H1 (cell line): ENCODE data around the gene F2RL2. TPM values are rescaled to one million over a fixed set of nuclear protein-coding genes. Genes with fewer than 3 reads are reported as not detected.

Experiments
- CTCF ChIA-PET: fragments of 300-600 bp; sonication (Branson Sonifier 250); formaldehyde crosslinking; loops from one replicate; lab custom pipeline; 2021; ENCODE audit not compliant: partially characterized antibody; lab: Charles Lee
- POLR2A ChIA-PET: fragments of 300-600 bp; sonication (Branson Sonifier 250); formaldehyde crosslinking; loops from one replicate; lab custom pipeline; 2021; ENCODE audit warnings: inconsistent platforms; ENCODE audit not compliant: partially characterized antibody; lab: Charles Lee
- DNase-seq, 2 experiments: peaks; one replicate each; pipeline versions ENCODE4 v3.0.0 to v3.0.0-alpha.2; 2010 to 2022; ENCODE audit warnings: low spot score in 2 of 2, low read depth in 1 of 2, mixed read lengths in 1 of 2
- FAIRE-seq: peaks from 2 replicates; lab custom pipeline; 2011; peaks lifted over from hg19 to GRCh38; lab: Jason Lieb, UNC
- H2AFZ ChIP-seq: 2 replicates; pipeline ENCODE4 v1.8.1; 2012; ENCODE audit warnings: low read length, inconsistent platforms
- H2AK5ac ChIP-seq: 2 replicates; pipeline ENCODE4 v1.6.1; 2013; ENCODE audit warnings: low read depth, low read length
- H2BK120ac ChIP-seq: replicated peaks from 2 replicates; pipeline ENCODE3; 2013; ENCODE audit warnings: low read depth, low read length, inconsistent platforms
- H2BK12ac ChIP-seq: 2 replicates; pipeline ENCODE4 v1.6.1; 2013; ENCODE audit warnings: low read depth, low read length
- H2BK15ac ChIP-seq: 2 replicates; pipeline ENCODE4 v1.6.1; 2013; ENCODE audit warnings: low read length
- H2BK20ac ChIP-seq: 2 replicates; pipeline ENCODE4 v1.6.1; 2013; ENCODE audit warnings: low read length
- H2BK5ac ChIP-seq: 2 replicates; pipeline ENCODE4 v1.6.1; 2013; ENCODE audit warnings: low read depth, low read length
- H3K14ac ChIP-seq: 2 replicates; pipeline ENCODE4 v1.6.1; 2013; ENCODE audit warnings: inconsistent platforms; ENCODE audit not compliant: insufficient read length
- H3K18ac ChIP-seq: 2 replicates; pipeline ENCODE4 v1.6.1; 2013; ENCODE audit warnings: low read length; ENCODE audit errors: extremely low read depth
- H3K23ac ChIP-seq: 2 replicates; pipeline ENCODE4 v1.6.1; 2013; ENCODE audit warnings: inconsistent platforms; ENCODE audit not compliant: insufficient read length
- H3K23me2 ChIP-seq: 2 replicates; pipeline ENCODE4 v1.6.1; 2013; ENCODE audit warnings: low read depth, low read length
- H3K27ac ChIP-seq: 2 replicates; pipeline ENCODE4 v1.6.1; 2011; ENCODE audit warnings: low read depth, low read length, inconsistent platforms
- H3K27me3 ChIP-seq, 4 experiments: replicated peaks in 1 of 4; 1 replicate in 1 of 4; 2 replicates in 3 of 4; pipeline versions ENCODE4 v1.6.1 to v1.8.1; 2011 to 2013; ENCODE audit warnings: low read length in 3 of 4, mild to moderate bottlenecking in 3 of 4, inconsistent platforms in 2 of 4, mixed read lengths in 2 of 4, moderate library complexity in 1 of 4; ENCODE audit not compliant: control insufficient read depth in 3 of 4, insufficient read depth in 3 of 4; ENCODE audit errors: extremely low read depth in 1 of 4
- H3K36me3 ChIP-seq, 4 experiments: 2 replicates each; pipeline versions ENCODE4 v1.6.1 to v1.8.1; 2011 to 2013; ENCODE audit warnings: mild to moderate bottlenecking in 4 of 4, low read length in 3 of 4, moderate library complexity in 2 of 4, control low read depth in 1 of 4, inconsistent platforms in 1 of 4; ENCODE audit not compliant: insufficient read depth in 4 of 4, control insufficient read depth in 2 of 4
- H3K4ac ChIP-seq: replicated peaks from 2 replicates; pipeline ENCODE3; 2013; ENCODE audit warnings: low read length, low read depth, mixed read lengths, inconsistent platforms; ENCODE audit not compliant: insufficient read length
- H3K4me1 ChIP-seq, 4 experiments: replicated peaks in 1 of 4; 1 replicate in 1 of 4; 2 replicates in 3 of 4; pipeline versions ENCODE4 v1.6.1 to v1.8.1; 2011 to 2013; ENCODE audit warnings: low read length in 3 of 4, inconsistent platforms in 2 of 4, mixed read lengths in 1 of 4; ENCODE audit not compliant: insufficient read depth in 4 of 4, control insufficient read depth in 3 of 4
- H3K4me2 ChIP-seq, 2 experiments: 2 replicates each; pipeline versions ENCODE4 v1.6.1 to v1.8.1; 2011 to 2013; ENCODE audit warnings: low read depth in 2 of 2, low read length in 2 of 2, control low read depth in 1 of 2, inconsistent platforms in 1 of 2, mild to moderate bottlenecking in 1 of 2; ENCODE audit not compliant: insufficient read depth in 1 of 2
- H3K4me3 ChIP-seq, 4 experiments: fragments of 200-600, 300-600 bp in 1 of 4; sonication (generic), shearing (Covaris generic), sonication (Bioruptor Twin) in 1 of 4; 2 replicates each; pipeline versions ENCODE4 v1.5.1 to v1.8.1; 2011 to 2016; ENCODE audit warnings: low read length in 4 of 4, low read depth in 3 of 4, control low read depth in 2 of 4, inconsistent platforms in 2 of 4, mild to moderate bottlenecking in 2 of 4, mixed read lengths in 1 of 4, moderate library complexity in 1 of 4; ENCODE audit not compliant: insufficient read depth in 2 of 4; ENCODE audit errors: extremely low read depth in 1 of 4
- H3K56ac ChIP-seq: replicated peaks from 2 replicates; pipeline ENCODE3; 2013; ENCODE audit warnings: low read depth, mild to moderate bottlenecking, mixed read lengths, low read length, inconsistent platforms; ENCODE audit not compliant: insufficient read length
- H3K79me1 ChIP-seq: 2 replicates; pipeline ENCODE4 v1.6.1; 2013; ENCODE audit warnings: low read depth, low read length, control low read depth
- H3K79me2 ChIP-seq, 2 experiments: 2 replicates each; pipeline versions ENCODE4 v1.6.1 to v1.8.1; 2012 to 2013; ENCODE audit warnings: low read length in 2 of 2, mild to moderate bottlenecking in 2 of 2, inconsistent platforms in 1 of 2; ENCODE audit not compliant: insufficient read depth in 2 of 2, control insufficient read depth in 1 of 2
- H3K9ac ChIP-seq, 4 experiments: replicated peaks in 1 of 4; 1 replicate in 1 of 4; 2 replicates in 3 of 4; pipeline versions ENCODE4 v1.6.1 to v1.8.1; 2011 to 2013; ENCODE audit warnings: low read depth in 3 of 4, low read length in 3 of 4, control low read depth in 2 of 4, mild to moderate bottlenecking in 2 of 4, moderate library complexity in 2 of 4, inconsistent platforms in 1 of 4; ENCODE audit errors: extremely low read depth in 1 of 4
- H3K9me3 ChIP-seq, 2 experiments: 2 replicates each; pipeline versions ENCODE4 v1.6.1 to v1.8.1; 2012 to 2013; ENCODE audit warnings: mild to moderate bottlenecking in 2 of 2, moderate library complexity in 2 of 2, control low read depth in 1 of 2, inconsistent platforms in 1 of 2, low read depth in 1 of 2, low read length in 1 of 2, mixed read lengths in 1 of 2; ENCODE audit not compliant: insufficient read depth in 2 of 2
- H4K20me1 ChIP-seq, 2 experiments: replicated peaks in 1 of 2; 2 replicates each; pipeline versions ENCODE3 to v1.8.1; 2011 to 2013; ENCODE audit warnings: inconsistent platforms in 2 of 2, low read length in 2 of 2, mild to moderate bottlenecking in 1 of 2; ENCODE audit not compliant: insufficient read depth in 2 of 2, control insufficient read depth in 1 of 2
- H4K5ac ChIP-seq: 2 replicates; pipeline ENCODE4 v1.6.1; 2013; ENCODE audit warnings: low read length, low read depth, mixed read lengths, inconsistent platforms; ENCODE audit not compliant: insufficient read length
- H4K8ac ChIP-seq: 2 replicates; pipeline ENCODE4 v1.8.0; 2013; ENCODE audit warnings: mild to moderate bottlenecking, moderate library complexity, low read length, inconsistent platforms; ENCODE audit not compliant: insufficient read depth; ENCODE audit errors: extremely low read depth
- H4K91ac ChIP-seq: replicated peaks from 2 replicates; pipeline ENCODE3; 2013; ENCODE audit warnings: low read length, mixed read lengths, inconsistent platforms; ENCODE audit not compliant: insufficient read length
- ATF2 ChIP-seq: IDR thresholded peaks from 2 replicates; pipeline ENCODE4 v1.6.1; 2012; ENCODE audit warnings: low read length, inconsistent platforms
- BCL11A ChIP-seq, 2 experiments: IDR thresholded peaks; one replicate each; pipeline ENCODE4 v1.6.1; 2011; ENCODE audit warnings: low read depth in 2 of 2, low read length in 2 of 2, mild to moderate bottlenecking in 2 of 2
- BRCA1 ChIP-seq: IDR thresholded peaks from 2 replicates; pipeline ENCODE4 v1.6.1; 2012; ENCODE audit warnings: low read depth, low read length, improper control_type of control experiment
- CHD2 ChIP-seq: IDR thresholded peaks from 2 replicates; pipeline ENCODE4 v1.6.1; 2012; ENCODE audit warnings: low read length, improper control_type of control experiment
- EZH2 ChIP-seq: fragments of 200-600 bp; sonication (generic); IDR thresholded peaks from 2 replicates; pipeline ENCODE4 v1.7.1; 2012; ENCODE audit warnings: low read depth, mild to moderate bottlenecking, moderate library complexity, low read length, inconsistent platforms; ENCODE audit not compliant: severe bottlenecking
- HDAC2 ChIP-seq, 2 experiments: fragments of 300-600 bp in 1 of 2; sonication (generic) in 1 of 2; IDR thresholded peaks; 2 replicates each; pipeline ENCODE4 v1.6.1; 2011 to 2012; ENCODE audit warnings: low read depth in 2 of 2, low read length in 2 of 2, mild to moderate bottlenecking in 2 of 2, moderate library complexity in 2 of 2, borderline replicate concordance in 1 of 2, inconsistent platforms in 1 of 2
- HDAC6 ChIP-seq: IDR thresholded peaks from one replicate; pipeline ENCODE4 v1.7.1; 2012; ENCODE audit warnings: low read depth, mild to moderate bottlenecking, inconsistent platforms, low read length, moderate library complexity
- POLR2AphosphoS5 ChIP-seq: IDR thresholded peaks from 2 replicates; pipeline ENCODE4 v1.6.1; 2011; ENCODE audit warnings: low read depth, low read length
- RXRA ChIP-seq: IDR thresholded peaks from 2 replicates; pipeline ENCODE4 v1.6.1; 2011; ENCODE audit warnings: low read depth, mild to moderate bottlenecking, low read length, moderate library complexity; ENCODE audit not compliant: insufficient read depth
- TCF12 ChIP-seq: IDR thresholded peaks from 2 replicates; pipeline ENCODE4 v1.6.1; 2011; ENCODE audit warnings: low read depth, mild to moderate bottlenecking, low read length
- USF2 ChIP-seq: IDR thresholded peaks from 2 replicates; pipeline ENCODE4 v1.6.1; 2011; ENCODE audit warnings: low read length, improper control_type of control experiment
- polyA plus RNA-seq, 7 experiments: library from polyadenylated mRNA; depleted of rRNA in 3 of 7; stranded (reverse) in 5 of 7; unstranded in 2 of 7; fragments of >200 nt in 5 of 7; fragments of 200-250 nt in 2 of 7; gene quantifications; 1 replicate in 5 of 7; 2 replicates in 1 of 7; 4 replicates in 1 of 7; pipeline versions ENCODE4 v1.2.1 to v1.2.3, GENCODE V29; 2011 to 2013; ENCODE audit warnings: missing spikeins in 2 of 7, mixed read lengths in 2 of 7
- total RNA-seq: library from RNA; stranded (reverse); fragmentation: NEBNext Ultra II Directional; extraction: Animal tissue kit (Norgen Biotek cat#: 25700); gene quantifications from 2 replicates; pipeline ENCODE4 v1.2.1, GENCODE V29; 2021

The F2RL2 gene
- total and polyA plus RNA-seq, 2 of the 8 experiments (the other 6 are each of a cell fraction or from before 2014, with no cell fraction given), result 0.03 to 0.07 TPM

GRCh38 chr5:76643371-76643770, 20.2 kb upstream of the F2RL2 start:
- no peak overlapping the region for H3K56ac ChIP-seq
- H2BK15ac ChIP-seq, result no peak overlapping the region
- no peak overlapping the region for H2BK120ac ChIP-seq
- H3K23ac ChIP-seq, result no peak overlapping the region
- no peaks in the 10 kb centered on the region for H4K20me1 ChIP-seq
- H3K9ac ChIP-seq, result no peak overlapping the region
- no peak overlapping the region for H4K91ac ChIP-seq
- FAIRE-seq, result no peak
- H2BK5ac ChIP-seq, result no peak overlapping the region
- CTCF ChIA-PET, result interaction anchor here (0.6 to 6.5 kb wide), 9 partner anchors 9 to 145 kb away, joined by 3 to 72 read pairs (median 4); no protein-coding TSS in a partner anchor
- H3K4me2 ChIP-seq, result no peak overlapping the region
- no peak overlapping the region for H4K5ac ChIP-seq
- H3K9me3 ChIP-seq, result no peaks in the 10 kb centered on the region
- no peak overlapping the region for H3K18ac ChIP-seq
- H3K36me3 ChIP-seq, result peaks cover 0 to 3% (median 0%) of the 10 kb centered on the region in 4 experiments; a peak in 2 of 8 replicates
- no peak overlapping the region for H2BK12ac ChIP-seq
- no peak overlapping the region for H4K8ac ChIP-seq
- no peaks in the 10 kb centered on the region for H3K79me2 ChIP-seq
- no peak overlapping the region for H3K14ac ChIP-seq
- no peak overlapping the region for H2BK20ac ChIP-seq
- no peak overlapping the region for H2AFZ ChIP-seq
- H3K4me3 ChIP-seq, result no peak overlapping the region
- no peak overlapping the region for H3K27ac ChIP-seq
- H3K4ac ChIP-seq, result no peak overlapping the region
- POLR2A ChIA-PET, result interaction anchor here (0.9 kb wide), 1 partner anchor 9 kb away, joined by 3 read pairs; no protein-coding TSS in a partner anchor
- no peaks in the 10 kb centered on the region for H3K27me3 ChIP-seq
- H3K4me1 ChIP-seq, result 0 out of 7 replicates have a peak, but pooled peaks cover 0 to 4% (median 0%) of the 10 kb centered on the region in 4 experiments
- no peak for TF ChIP-seq RXRA
- TF ChIP-seq TCF12, result no peak
- no peak for TF ChIP-seq POLR2AphosphoS5
- TF ChIP-seq BCL11A (IDR thresholded peaks at IDR 0.05; ENCODE audit: low read depth in 2 of 2, low read length in 2 of 2), result no peak
- no peak for TF ChIP-seq HDAC2 (IDR thresholded peaks at IDR 0.05; ENCODE audit: borderline replicate concordance in 1 of 2, low read depth in 2 of 2, low read length in 2 of 2)
- TF ChIP-seq HDAC6, result no peak
- no peak for TF ChIP-seq USF2
- TF ChIP-seq CHD2, result no peak
- no peak for TF ChIP-seq ATF2
- TF ChIP-seq EZH2, result no peak
- no peak for TF ChIP-seq BRCA1
- H3K23me2 ChIP-seq, result no peaks in the 10 kb centered on the region; the same call in 1 of the 2 replicates
- no peak for DNase-seq
- H3K79me1 ChIP-seq, result no peaks in the 10 kb centered on the region
- no peak overlapping the region for H2AK5ac ChIP-seq
